CD4-positive, CD25-positive, alpha-beta regulatory T cell (primary cell): Measurements from ENCODE around the gene TDP1. TPM values are rescaled to one million over a fixed set of nuclear protein-coding genes. Genes with fewer than 3 reads are reported as not detected.

Source experiments
- ATAC-seq, 2 donors: fragments of 150-1000 bp; cut with Tn5 transposase; one replicate each; pipeline ENCODE4 v1.10.0; 2021; ENCODE audit warnings: low read depth in 2 of 2, moderate number of reproducible peaks in 2 of 2, moderate library complexity in 1 of 2
- DNase-seq, 3 donors: peaks; one replicate each; pipeline versions ENCODE4 v3.0.0 to v3.0.0-alpha.2; 2012 to 2022; ENCODE audit warnings: mixed read lengths in 1 of 3
- H3K27ac ChIP-seq: one replicate; pipeline ENCODE4 v1.7.0; 2013; ENCODE audit warnings: mild to moderate bottlenecking, low read length; ENCODE audit not compliant: insufficient read depth, poor library complexity, severe bottlenecking
- H3K27me3 ChIP-seq: one replicate; pipeline ENCODE4 v1.7.0; 2013; ENCODE audit warnings: low read length; ENCODE audit not compliant: control insufficient read depth, insufficient read depth
- H3K36me3 ChIP-seq: one replicate; pipeline ENCODE4 v1.7.0; 2013; ENCODE audit warnings: mild to moderate bottlenecking, low read length, moderate library complexity; ENCODE audit not compliant: control insufficient read depth, insufficient read depth
- H3K4me1 ChIP-seq: 2 replicates; pipeline ENCODE4 v1.7.0; 2013; ENCODE audit warnings: mild to moderate bottlenecking, low read length; ENCODE audit not compliant: insufficient read depth, control insufficient read depth, poor library complexity, severe bottlenecking
- H3K4me3 ChIP-seq: one replicate; pipeline ENCODE4 v1.7.0; 2013; ENCODE audit warnings: low read depth, mild to moderate bottlenecking, low read length, moderate library complexity
- H3K9me3 ChIP-seq, 2 experiments: 1 replicate in 1 of 2; 2 replicates in 1 of 2; pipeline ENCODE4 v1.7.0; 2013; ENCODE audit warnings: low read length in 2 of 2, mild to moderate bottlenecking in 1 of 2, moderate library complexity in 1 of 2; ENCODE audit not compliant: control insufficient read depth in 2 of 2
- H3K27ac Mint-ChIP-seq, 3 donors: one replicate each; pipeline ENCODE4 v1.8.0; 2020 to 2022; ENCODE audit warnings: mild to moderate bottlenecking in 3 of 3, mixed read lengths in 3 of 3, moderate library complexity in 2 of 3
- H3K27me3 Mint-ChIP-seq: one replicate; pipeline ENCODE4 v1.8.0; 2022; ENCODE audit warnings: mild to moderate bottlenecking, mixed read lengths
- H3K36me3 Mint-ChIP-seq: one replicate; pipeline ENCODE4 v1.8.0; 2020; ENCODE audit warnings: mixed read lengths
- H3K4me1 Mint-ChIP-seq, 4 donors: one replicate each; pipeline ENCODE4 v1.8.0; 2020 to 2022; ENCODE audit warnings: mixed read lengths in 4 of 4, mild to moderate bottlenecking in 1 of 4
- H3K4me3 Mint-ChIP-seq, 4 donors: one replicate each; pipeline ENCODE4 v1.8.0; 2020 to 2022; ENCODE audit warnings: mild to moderate bottlenecking in 4 of 4, mixed read lengths in 4 of 4, moderate library complexity in 3 of 4
- H3K9me3 Mint-ChIP-seq, 7 donors: one replicate each; pipeline ENCODE4 v1.8.0; 2020 to 2022; ENCODE audit warnings: mixed read lengths in 7 of 7, mild to moderate bottlenecking in 3 of 7, moderate library complexity in 2 of 7
- polyA plus RNA-seq, 4 donors: library from polyadenylated mRNA; unstranded; fragments of 300-500 nt; fragmentation: Illumina TruSeq; gene quantifications; one replicate each; pipeline ENCODE4 v1.2.3, GENCODE V29; 2021
- total RNA-seq: library from RNA; stranded (reverse); gene quantifications from one replicate; pipeline ENCODE4 v1.2.3, GENCODE V29; 2022

The TDP1 gene
- total and polyA plus RNA-seq, 5 donors from 2014 or later: 36.3 to 59.4 (median 44.2) TPM

GRCh38 chr14:89983375-89983774 lies 27.6 kb downstream of the TDP1 start:
- Mint-ChIP-seq H3K27ac (peak overlapping the region in 1 of 3 donors; percentile 31), H3K36me3 (peaks cover 65% of the 10 kb centered on the region), H3K4me3 (no peak overlapping the region), H3K27me3 (no peaks in the 10 kb centered on the region), H3K9me3 (no peaks in the 10 kb centered on the region), H3K4me1 (peaks cover 0 to 8% (median 2%) of the 10 kb centered on the region in 4 donors)
- no peaks in the 10 kb centered on the region for H3K4me1 ChIP-seq
- H3K27me3 ChIP-seq: no peaks in the 10 kb centered on the region
- ATAC-seq (no peak), DNase-seq (no peak)
- H3K4me3 ChIP-seq: no peak overlapping the region
- H3K36me3 ChIP-seq: peaks cover 78% of the 10 kb centered on the region
- H3K9me3 ChIP-seq: no peaks in the 10 kb centered on the region
- H3K27ac ChIP-seq: no peak overlapping the region

GRCh38 chr14:89986462-89987160 lies 30.9 kb downstream of the TDP1 start:
- no peaks in the 10 kb centered on the region for H3K9me3 ChIP-seq
- no peaks in the 10 kb centered on the region for H3K9me3 Mint-ChIP-seq
- H3K4me3 Mint-ChIP-seq: no peak overlapping the region
- H3K27me3 ChIP-seq: no peaks in the 10 kb centered on the region
- peaks cover 0 to 8% (median 3%) of the 10 kb centered on the region in 4 donors for H3K4me1 Mint-ChIP-seq
- H3K4me1 ChIP-seq: no peaks in the 10 kb centered on the region
- no peak overlapping the region for H3K27ac ChIP-seq
- peaks cover 58% of the 10 kb centered on the region for H3K36me3 Mint-ChIP-seq
- H3K36me3 ChIP-seq: peaks cover 81% of the 10 kb centered on the region
- H3K4me3 ChIP-seq: no peak overlapping the region
- no peak overlapping the region for H3K27ac Mint-ChIP-seq
- ATAC-seq (no peak), DNase-seq (no peak)
- no peaks in the 10 kb centered on the region for H3K27me3 Mint-ChIP-seq

GRCh38 chr14:89987161-89987475 lies 31.4 kb downstream of the TDP1 start:
- Mint-ChIP-seq H3K36me3 (peaks cover 55% of the 10 kb centered on the region), H3K4me1 (peaks cover 0 to 8% (median 3%) of the 10 kb centered on the region in 4 donors), H3K27ac (no peak overlapping the region), H3K27me3 (no peaks in the 10 kb centered on the region), H3K4me3 (no peak overlapping the region), H3K9me3 (no peaks in the 10 kb centered on the region)
- Histone ChIP-seq H3K36me3 (peaks cover 78% of the 10 kb centered on the region), H3K27me3 (no peaks in the 10 kb centered on the region), H3K4me1 (no peaks in the 10 kb centered on the region), H3K4me3 (no peak overlapping the region), H3K9me3 (no peaks in the 10 kb centered on the region), H3K27ac (no peak overlapping the region)
- no peak for DNase-seq
- no peak for ATAC-seq

GRCh38 chr14:89988787-89989186 lies 33.1 kb downstream of the TDP1 start:
- Histone ChIP-seq H3K4me3 (no peak overlapping the region), H3K27me3 (no peaks in the 10 kb centered on the region), H3K4me1 (no peaks in the 10 kb centered on the region), H3K9me3 (no peaks in the 10 kb centered on the region), H3K36me3 (peaks cover 77% of the 10 kb centered on the region), H3K27ac (no peak overlapping the region)
- Mint-ChIP-seq H3K36me3 (peaks cover 52% of the 10 kb centered on the region), H3K27ac (no peak overlapping the region), H3K27me3 (no peaks in the 10 kb centered on the region), H3K9me3 (no peaks in the 10 kb centered on the region), H3K4me1 (peaks cover 0 to 9% (median 4%) of the 10 kb centered on the region in 4 donors), H3K4me3 (no peak overlapping the region)
- ATAC-seq (no peak), DNase-seq (no peak)

GRCh38 chr14:89990218-89990617 lies 34.5 kb downstream of the TDP1 start:
- Histone ChIP-seq H3K36me3 (peaks cover 82% of the 10 kb centered on the region), H3K27me3 (no peaks in the 10 kb centered on the region), H3K4me1 (no peaks in the 10 kb centered on the region), H3K27ac (no peak overlapping the region), H3K4me3 (no peak overlapping the region), H3K9me3 (no peaks in the 10 kb centered on the region)
- H3K27me3 Mint-ChIP-seq: no peaks in the 10 kb centered on the region
- H3K4me3 Mint-ChIP-seq: no peak overlapping the region
- H3K27ac Mint-ChIP-seq: no peak overlapping the region
- peaks cover 50% of the 10 kb centered on the region for H3K36me3 Mint-ChIP-seq
- DNase-seq: no peak
- peaks cover 0 to 8% (median 3%) of the 10 kb centered on the region in 4 donors for H3K4me1 Mint-ChIP-seq
- H3K9me3 Mint-ChIP-seq: no peaks in the 10 kb centered on the region
- no peak for ATAC-seq

GRCh38 chr14:89990623-89991275 lies 35.0 kb downstream of the TDP1 start:
- Histone ChIP-seq H3K27ac (no peak overlapping the region), H3K9me3 (no peaks in the 10 kb centered on the region), H3K4me1 (no peaks in the 10 kb centered on the region), H3K36me3 (peaks cover 87% of the 10 kb centered on the region), H3K4me3 (no peak overlapping the region), H3K27me3 (no peaks in the 10 kb centered on the region)
- no peaks in the 10 kb centered on the region for H3K27me3 Mint-ChIP-seq
- no peak overlapping the region for H3K4me3 Mint-ChIP-seq
- peaks cover 56% of the 10 kb centered on the region for H3K36me3 Mint-ChIP-seq
- H3K9me3 Mint-ChIP-seq: no peaks in the 10 kb centered on the region
- no peak overlapping the region for H3K27ac Mint-ChIP-seq
- H3K4me1 Mint-ChIP-seq: peaks cover 0 to 8% (median 3%) of the 10 kb centered on the region in 4 donors
- DNase-seq (no peak), ATAC-seq (no peak)

- H3K9me3 Mint-ChIP-seq: no peaks in the 10 kb centered on the region
- peaks cover 55% of the 10 kb centered on the region for H3K36me3 Mint-ChIP-seq
- no peaks in the 10 kb centered on the region for H3K4me1 ChIP-seq
Observed at GRCh38 chr14:89992273-89992672, 36.5 kb downstream of the TDP1 start.

GRCh38 chr14:89996963-89997362 lies 41.2 kb downstream of the TDP1 start:
- H3K27me3 ChIP-seq: no peaks in the 10 kb centered on the region
- no peak overlapping the region for H3K27ac Mint-ChIP-seq
- H3K9me3 Mint-ChIP-seq: no peaks in the 10 kb centered on the region
- H3K4me1 ChIP-seq: no peaks in the 10 kb centered on the region
- no peaks in the 10 kb centered on the region for H3K9me3 ChIP-seq
- ATAC-seq (no peak), DNase-seq (no peak)
- H3K36me3 Mint-ChIP-seq: peaks cover 68% of the 10 kb centered on the region
- peaks cover 4 to 8% (median 6%) of the 10 kb centered on the region in 4 donors for H3K4me1 Mint-ChIP-seq
- no peak overlapping the region for H3K4me3 ChIP-seq
- no peaks in the 10 kb centered on the region for H3K27me3 Mint-ChIP-seq
- no peak overlapping the region for H3K27ac ChIP-seq
- H3K36me3 ChIP-seq: peaks cover 77% of the 10 kb centered on the region
- no peak overlapping the region for H3K4me3 Mint-ChIP-seq

More at GRCh38 chr14:89992273-89992672, 36.5 kb downstream of the TDP1 start:
- H3K27ac Mint-ChIP-seq: no peak overlapping the region
- Histone ChIP-seq H3K27ac (no peak overlapping the region), H3K27me3 (no peaks in the 10 kb centered on the region), H3K9me3 (no peaks in the 10 kb centered on the region), H3K36me3 (peaks cover 87% of the 10 kb centered on the region), H3K4me3 (no peak overlapping the region)
- ATAC-seq (no peak), DNase-seq (no peak)
- H3K4me3 Mint-ChIP-seq: no peak overlapping the region
- peaks cover 0 to 10% (median 4%) of the 10 kb centered on the region in 4 donors for H3K4me1 Mint-ChIP-seq
- no peaks in the 10 kb centered on the region for H3K27me3 Mint-ChIP-seq
